Jurkat, Clone E6-1 (cell line): Measurements from ENCODE around the gene NCOA7.
"Not testable (repeated sequence)": the region's sequence is repeated elsewhere in the genome, so short reads cannot be mapped to it uniquely, and the experiment has no call there.

ENCODE experiments used
- DNase-seq: peaks from one replicate; pipeline ENCODE4 v3.0.0-alpha.2; 2011; ENCODE audit warnings: low read depth, low spot score
- H3K4me3 ChIP-seq: 2 replicates; pipeline ENCODE4 v1.5.1; 2011; ENCODE audit warnings: mild to moderate bottlenecking, low read length, control low read depth, moderate library complexity

NCOA7 gene

GRCh38 chr6:125751334-125751916 is 39.3 kb upstream of the NCOA7 start:
- DNase-seq = no peak
- no peak overlapping the region for H3K4me3 ChIP-seq

- H3K4me3 ChIP-seq = no peak overlapping the region
- DNase-seq = no peak
Observed at GRCh38 chr6:125752773-125753172, 38.0 kb upstream of the NCOA7 start.

GRCh38 chr6:125753218-125753936 is 37.4 kb upstream of the NCOA7 start:
- peak; percentile 24 for DNase-seq

GRCh38 chr6:125753937-125754259 is 36.9 kb upstream of the NCOA7 start:
- DNase-seq = no peak
- H3K4me3 ChIP-seq = no peak overlapping the region

More at GRCh38 chr6:125753218-125753936, 37.4 kb upstream of the NCOA7 start:
- H3K4me3 ChIP-seq = no peak overlapping the region

- no peak overlapping the region for H3K4me3 ChIP-seq
- DNase-seq = no peak
Observed at GRCh38 chr6:125754566-125754965, 36.2 kb upstream of the NCOA7 start.

- DNase-seq = no peak
- no peak overlapping the region for H3K4me3 ChIP-seq
Observed at GRCh38 chr6:125759184-125759902, 31.4 kb upstream of the NCOA7 start.

- no peak overlapping the region for H3K4me3 ChIP-seq
- DNase-seq = no peak
Observed at GRCh38 chr6:125759959-125760457, 30.8 kb upstream of the NCOA7 start.

- no peak overlapping the region for H3K4me3 ChIP-seq
- DNase-seq = no peak
Observed at GRCh38 chr6:125764121-125764671, 26.6 kb upstream of the NCOA7 start.

- no peak overlapping the region for H3K4me3 ChIP-seq
Observed at GRCh38 chr6:125765944-125766343, 24.8 kb upstream of the NCOA7 start.

GRCh38 chr6:125766641-125767040 is 24.1 kb upstream of the NCOA7 start:
- no peak for DNase-seq
- no peak overlapping the region for H3K4me3 ChIP-seq

More at GRCh38 chr6:125765944-125766343, 24.8 kb upstream of the NCOA7 start:
- DNase-seq = no peak

- no peak overlapping the region for H3K4me3 ChIP-seq
- no peak for DNase-seq
Observed at GRCh38 chr6:125769147-125769783, 21.5 kb upstream of the NCOA7 start.

GRCh38 chr6:125773387-125774341 is 17.1 kb upstream of the NCOA7 start:
- H3K4me3 ChIP-seq = no peak overlapping the region
- no peak for DNase-seq

GRCh38 chr6:125776107-125776826 is 14.5 kb upstream of the NCOA7 start:
- not testable (repeated sequence) for DNase-seq, H3K4me3 ChIP-seq

GRCh38 chr6:125779924-125780539 is 10.7 kb upstream of the NCOA7 start:
- peak; percentile 93 for DNase-seq
- H3K4me3 ChIP-seq = peak overlapping the region; percentile 73

GRCh38 chr6:125780540-125781313 is 10.0 kb upstream of the NCOA7 start:
- peak; percentile 78 for DNase-seq
- H3K4me3 ChIP-seq = peak overlapping the region; percentile 73

- H3K4me3 ChIP-seq = peak overlapping the region; percentile 73
- DNase-seq = no peak
Observed at GRCh38 chr6:125781314-125781868, 9.4 kb upstream of the NCOA7 start.
